Vagina (tissue), 2 donors: ENCODE data around the gene CTSE.

ENCODE experiments used
- CTCF ChIP-seq, 3 experiments: fragments of 450-650 bp in 2 of 3; fragments of 200-600 bp in 1 of 3; sonication (generic) in 1 of 3; IDR thresholded peaks; one replicate each; pipeline ENCODE4 v1.5.1; 2017 to 2019; ENCODE audit warnings: antibody characterized with exemption in 3 of 3, mild to moderate bottlenecking in 2 of 3, moderate library complexity in 2 of 3
- POLR2A ChIP-seq, 2 donors: fragments of 450-650 bp; IDR thresholded peaks; one replicate each; pipeline ENCODE4 v1.6.1; 2017; ENCODE audit warnings: antibody characterized with exemption in 2 of 2, mild to moderate bottlenecking in 2 of 2, moderate library complexity in 2 of 2
- POLR2AphosphoS5 ChIP-seq, 2 donors: sonication (generic); formaldehyde crosslinking; IDR thresholded peaks; one replicate each; pipeline ENCODE4 v1.9.0; 2017; ENCODE audit warnings: antibody characterized with exemption in 2 of 2, mild to moderate bottlenecking in 2 of 2, low read depth in 1 of 2; ENCODE audit not compliant: insufficient read depth in 1 of 2

- no peak for TF ChIP-seq CTCF (IDR thresholded peaks at IDR 0.05)
- no peak for TF ChIP-seq POLR2A (IDR thresholded peaks at IDR 0.05)
- no peak for TF ChIP-seq POLR2AphosphoS5 (IDR thresholded peaks at IDR 0.05; ENCODE audit: insufficient read depth in 1 of 2, low read depth in 1 of 2)
These were observed 13.6 kb downstream of the CTSE start for GRCh38 chr1:206010060-206010459.
